Lung (tissue), 12 donors: ENCODE measurements around the gene ATP5F1C. TPM values are rescaled to one million over a fixed set of nuclear protein-coding genes. Genes with fewer than 3 reads are reported as not detected.
A peak's percentile ranks its signal among the peaks of the same experiment; 100 is the strongest.

Experiments used
- ATAC-seq: fragments of 200-7000 bp; cut with Tn5 transposase; one replicate; pipeline ENCODE4 v1.9.1; 2020; ENCODE audit warnings: moderate number of reproducible peaks; ENCODE audit not compliant: insufficient read depth, low FRiP score
- DNase-seq, 3 donors: peaks; one replicate each; pipeline ENCODE4 v3.0.0-alpha.2; 2013 to 2017
- H3K27ac ChIP-seq, 2 donors: one replicate each; pipeline ENCODE4 v1.5.1; 2013; ENCODE audit warnings: mild to moderate bottlenecking in 2 of 2, moderate library complexity in 2 of 2, control low read depth in 1 of 2, inconsistent platforms in 1 of 2, low read depth in 1 of 2, low read length in 1 of 2
- H3K27me3 ChIP-seq, 3 donors: one replicate each; pipeline ENCODE4 v1.5.1; 2013; ENCODE audit warnings: low read length in 2 of 3; ENCODE audit not compliant: control insufficient read depth in 3 of 3, insufficient read depth in 3 of 3
- H3K36me3 ChIP-seq, 4 donors: one replicate each; pipeline ENCODE4 v1.5.1; 2013; ENCODE audit warnings: low read length in 4 of 4, mild to moderate bottlenecking in 1 of 4, moderate library complexity in 1 of 4; ENCODE audit not compliant: control insufficient read depth in 4 of 4, insufficient read depth in 4 of 4
- H3K4me1 ChIP-seq, 5 donors: one replicate each; pipeline ENCODE4 v1.5.1; 2013; ENCODE audit warnings: low read length in 5 of 5, mild to moderate bottlenecking in 2 of 5, moderate library complexity in 1 of 5; ENCODE audit not compliant: control insufficient read depth in 5 of 5, insufficient read depth in 5 of 5
- H3K4me3 ChIP-seq: one replicate; pipeline ENCODE4 v1.5.1; 2013; ENCODE audit warnings: mild to moderate bottlenecking, control low read depth, moderate library complexity
- H3K9ac ChIP-seq, 2 donors: one replicate each; pipeline ENCODE4 v1.5.1; 2013; ENCODE audit warnings: low read length in 2 of 2, control low read depth in 1 of 2; ENCODE audit not compliant: insufficient read depth in 1 of 2
- H3K9me3 ChIP-seq, 4 donors: one replicate each; pipeline ENCODE4 v1.5.1; 2013; ENCODE audit warnings: low read length in 3 of 4, mild to moderate bottlenecking in 1 of 4, moderate library complexity in 1 of 4; ENCODE audit not compliant: control insufficient read depth in 4 of 4, insufficient read depth in 3 of 4
- WGBS, 2 donors: extraction: QIAGEN DNeasy Blood & Tissue Kit; methylation state at CpG; one replicate each; pipeline ENCODE4 v1.1.7; 2013; 5-methylcytosine and 5-hydroxymethylcytosine counted together
- polyA plus RNA-seq, 2 donors: library from polyadenylated mRNA; stranded (reverse); fragments of 200-250 nt; gene quantifications; one replicate each; pipeline ENCODE4 v1.2.1, GENCODE V29; 2013
- total RNA-seq, 2 donors: library from RNA; depleted of rRNA in 1 of 2; stranded (reverse); fragments of >200 nt in 1 of 2; gene quantifications; one replicate each; pipeline ENCODE4 v1.2.1, GENCODE V29; 2014 to 2021
- TF ChIP-seq, protein P1 (sequence below): IDR thresholded peaks from 2 replicates; pipeline ENCODE4 v1.5.1; 2012; ENCODE audit warnings: mild to moderate bottlenecking; ENCODE audit errors: control extremely low read depth, extremely low read depth
- donor health status: control.
- donor health status: control.
- donor health status: Bipolar disorder and iron deficiency.
- donor health status: healthy.
- donor health status: DM: yes; HTN: yes; CAD: no.

Gene ATP5F1C
- total and polyA plus RNA-seq, 4 donors: 175 to 418 (median 209) TPM

DNA sequence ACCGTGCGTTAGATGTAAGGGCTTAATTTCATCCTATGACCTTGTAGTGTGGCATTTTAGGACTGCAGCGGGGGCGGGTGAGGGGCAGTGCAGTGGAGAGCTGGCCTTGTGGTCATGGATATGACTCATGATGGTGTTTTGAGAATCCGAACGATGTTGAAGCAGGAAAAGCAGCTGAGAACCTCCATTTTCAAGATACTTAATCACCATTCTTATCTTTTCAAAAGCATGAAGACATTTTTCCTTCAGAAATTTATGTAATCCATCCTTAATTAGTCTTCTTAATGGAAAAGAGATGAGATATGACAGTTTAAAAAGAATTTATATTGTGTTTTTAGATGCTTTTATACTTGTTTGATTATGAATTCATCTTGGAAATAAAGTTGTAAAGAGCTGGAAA lies 9.6 kb downstream of the ATP5F1C start:
- TF ChIP-seq, protein P1, sequence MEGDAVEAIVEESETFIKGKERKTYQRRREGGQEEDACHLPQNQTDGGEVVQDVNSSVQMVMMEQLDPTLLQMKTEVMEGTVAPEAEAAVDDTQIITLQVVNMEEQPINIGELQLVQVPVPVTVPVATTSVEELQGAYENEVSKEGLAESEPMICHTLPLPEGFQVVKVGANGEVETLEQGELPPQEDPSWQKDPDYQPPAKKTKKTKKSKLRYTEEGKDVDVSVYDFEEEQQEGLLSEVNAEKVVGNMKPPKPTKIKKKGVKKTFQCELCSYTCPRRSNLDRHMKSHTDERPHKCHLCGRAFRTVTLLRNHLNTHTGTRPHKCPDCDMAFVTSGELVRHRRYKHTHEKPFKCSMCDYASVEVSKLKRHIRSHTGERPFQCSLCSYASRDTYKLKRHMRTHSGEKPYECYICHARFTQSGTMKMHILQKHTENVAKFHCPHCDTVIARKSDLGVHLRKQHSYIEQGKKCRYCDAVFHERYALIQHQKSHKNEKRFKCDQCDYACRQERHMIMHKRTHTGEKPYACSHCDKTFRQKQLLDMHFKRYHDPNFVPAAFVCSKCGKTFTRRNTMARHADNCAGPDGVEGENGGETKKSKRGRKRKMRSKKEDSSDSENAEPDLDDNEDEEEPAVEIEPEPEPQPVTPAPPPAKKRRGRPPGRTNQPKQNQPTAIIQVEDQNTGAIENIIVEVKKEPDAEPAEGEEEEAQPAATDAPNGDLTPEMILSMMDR: no peak
- WGBS, 2 donors: 68 to 74% methylated on average over 6 of the region's 6 CpGs

DNA sequence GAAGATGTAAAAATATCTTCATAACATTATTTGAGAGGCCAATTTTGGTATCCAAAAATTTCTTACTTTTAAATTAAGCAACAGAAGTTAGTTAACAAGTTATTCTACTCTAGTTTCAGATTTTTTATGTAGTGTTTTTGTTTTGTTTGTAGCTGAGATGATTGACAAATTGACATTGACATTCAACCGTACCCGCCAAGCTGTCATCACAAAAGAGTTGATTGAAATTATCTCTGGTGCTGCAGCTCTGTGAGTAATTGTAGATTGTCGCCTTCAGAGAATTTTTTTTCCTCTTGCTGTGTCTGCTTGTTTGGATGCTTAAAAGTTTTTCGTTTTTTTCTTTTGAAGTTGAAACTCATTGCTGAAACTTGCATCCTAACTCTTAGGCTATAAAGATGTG lies 14.6 kb downstream of the ATP5F1C start:
- peaks cover 24 to 46% (median 40%) of the 10 kb centered on the region in 4 donors for H3K36me3 ChIP-seq
- H3K9ac ChIP-seq: no peak overlapping the region
- 96 to 97% methylated on average over 4 of the region's 4 CpGs for WGBS, 2 donors
- H3K4me1 ChIP-seq: peaks cover 0 to 10% (median 0%) of the 10 kb centered on the region in 5 donors
- no peak for DNase-seq
- H3K27me3 ChIP-seq: no peaks in the 10 kb centered on the region
- no peak overlapping the region for H3K4me3 ChIP-seq
- H3K9me3 ChIP-seq: no peaks in the 10 kb centered on the region
- H3K27ac ChIP-seq: no peak overlapping the region
- TF ChIP-seq, protein P1: no peak
- no peak for ATAC-seq

More for the DNA sequence above, 9.6 kb downstream of the ATP5F1C start:
- peak overlapping the region in 1 of 2 donors; percentile 95 for H3K27ac ChIP-seq
- peaks cover 0 to 10% (median 0%) of the 10 kb centered on the region in 5 donors for H3K4me1 ChIP-seq
- DNase-seq (no peak), ATAC-seq (no peak)
- peaks cover 9 to 38% (median 16%) of the 10 kb centered on the region in 4 donors for H3K36me3 ChIP-seq
- H3K9ac ChIP-seq: no peak overlapping the region
- H3K4me3 ChIP-seq: no peak overlapping the region
- H3K9me3 ChIP-seq: no peaks in the 10 kb centered on the region
- H3K27me3 ChIP-seq: no peaks in the 10 kb centered on the region

DNA sequence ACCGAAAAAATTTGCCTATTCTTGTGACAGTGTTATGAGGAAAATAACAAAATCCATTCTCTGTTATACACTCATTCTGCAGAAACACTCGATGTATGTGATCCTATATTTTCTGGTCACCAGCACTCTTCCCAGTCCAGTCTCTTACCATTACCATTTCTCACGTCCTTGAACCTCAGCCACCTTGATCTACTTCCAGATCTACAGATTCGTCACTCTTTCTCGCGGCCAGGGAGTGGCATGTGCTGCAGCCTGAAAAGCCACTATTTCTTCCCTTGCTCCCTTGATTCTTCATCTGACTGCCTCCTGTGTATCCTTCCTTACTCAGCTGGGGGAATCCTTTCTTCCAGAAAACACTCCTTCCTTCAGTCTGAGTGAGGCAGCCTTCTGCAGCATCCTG lies 16.2 kb downstream of the ATP5F1C start:
- Histone ChIP-seq H3K27ac (peak overlapping the region in 1 of 2 donors; percentile 51), H3K9ac (no peak overlapping the region), H3K4me1 (peaks cover 0 to 10% (median 0%) of the 10 kb centered on the region in 5 donors), H3K4me3 (no peak overlapping the region), H3K27me3 (no peaks in the 10 kb centered on the region), H3K9me3 (no peaks in the 10 kb centered on the region), H3K36me3 (peaks cover 28 to 46% (median 40%) of the 10 kb centered on the region in 4 donors)
- DNase-seq: no peak
- TF ChIP-seq, protein P1: no peak
- WGBS, 2 donors: 95 to 96% methylated on average over 6 of the region's 6 CpGs
- no peak for ATAC-seq

DNA sequence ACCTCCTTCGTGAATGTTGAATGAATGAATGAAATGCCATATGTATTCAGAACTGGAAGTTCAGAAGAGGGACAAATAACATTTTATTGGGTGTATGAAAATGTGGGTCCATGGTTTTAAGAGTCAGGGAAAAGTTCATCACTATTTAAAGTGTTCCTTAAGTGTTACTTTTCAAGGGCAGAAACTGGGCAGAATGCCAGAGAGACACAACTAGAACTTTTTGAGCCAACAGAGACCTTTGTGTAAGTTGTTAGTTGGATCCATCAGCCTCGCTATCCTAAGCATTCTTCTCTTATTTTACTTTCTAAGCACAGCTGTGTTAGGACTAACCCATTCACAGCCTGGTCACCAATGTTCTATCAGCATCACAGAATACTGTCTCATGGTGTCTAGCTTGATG lies 16.8 kb downstream of the ATP5F1C start:
- no peaks in the 10 kb centered on the region for H3K9me3 ChIP-seq
- WGBS, 2 donors: 50 to 53% methylated on average over 2 of the region's 2 CpGs
- peak overlapping the region in 1 of 2 donors; percentile 51 for H3K27ac ChIP-seq
- no peak overlapping the region for H3K4me3 ChIP-seq
- peaks cover 0 to 10% (median 0%) of the 10 kb centered on the region in 5 donors for H3K4me1 ChIP-seq
- peaks cover 28 to 41% (median 36%) of the 10 kb centered on the region in 4 donors for H3K36me3 ChIP-seq
- TF ChIP-seq, protein P1: no peak
- no peak overlapping the region for H3K9ac ChIP-seq
- H3K27me3 ChIP-seq: no peaks in the 10 kb centered on the region
- ATAC-seq (no peak), DNase-seq (peak in 2 of 3 donors; percentile 21 to 51)
